MV-4-11 (cell line): Measurements from ENCODE around the gene CLEC2A.
A peak's percentile ranks its signal among the peaks of the same experiment; 100 is the strongest.
"Not testable (repeated sequence)": the region's sequence is repeated elsewhere in the genome, so short reads cannot be mapped to it uniquely, and the experiment has no call there.

Experiments
- DNase-seq: peaks from one replicate; lab custom pipeline; 2025; lab: John Stamatoyannopoulos, UW

The CLEC2A gene

DNA sequence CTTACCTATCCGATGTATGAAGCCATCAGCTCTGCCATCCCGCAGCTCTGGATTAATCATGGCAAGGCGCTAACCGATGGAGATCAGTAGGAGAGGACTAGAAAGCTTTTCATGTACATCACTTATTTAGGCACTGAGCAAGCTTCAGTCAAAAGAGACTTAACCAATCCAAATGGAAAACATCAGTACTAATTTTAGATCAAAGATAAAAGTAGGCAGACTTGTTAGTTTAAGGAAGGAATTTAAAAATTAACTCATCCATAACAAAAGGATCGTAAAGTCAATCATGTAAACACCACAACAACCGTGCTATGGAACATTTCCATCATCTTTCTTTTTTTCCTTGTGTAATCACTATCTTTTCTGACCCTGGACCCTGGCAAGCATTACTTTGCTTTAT, at the start of gene CLEC2A:
TSS of gene CLEC2A (minus strand) at position 101 of the 400 bp plus-strand sequence. CDS start at position 60, 41 bp downstream.
- DNase-seq = no peak

GRCh38 chr12:9980126-9980525, 48.0 kb upstream of the CLEC2A start:
- DNase-seq = peak; percentile 68

DNA sequence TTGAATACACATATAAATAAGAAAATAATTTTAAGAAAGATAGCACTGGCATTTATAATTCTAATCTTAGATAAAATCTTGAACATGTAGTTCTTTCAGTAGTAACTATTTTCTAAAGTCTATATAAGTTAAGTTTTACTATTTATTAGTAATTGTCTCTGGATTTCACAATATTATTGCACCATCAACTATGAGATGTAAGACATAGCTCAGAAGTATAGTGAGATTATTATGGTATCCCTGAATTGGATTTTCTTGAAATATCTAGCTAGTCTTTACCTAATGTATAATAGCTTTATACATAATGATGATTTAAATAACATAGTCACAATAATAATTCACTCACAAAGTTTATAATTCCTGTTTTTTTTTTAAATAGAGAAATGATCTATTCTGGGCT, 45.7 kb upstream of the CLEC2A start:
- DNase-seq = no peak

- not testable (repeated sequence) for DNase-seq
Measured at GRCh38 chr12:9976626-9977025, 44.5 kb upstream of the CLEC2A start.

DNA sequence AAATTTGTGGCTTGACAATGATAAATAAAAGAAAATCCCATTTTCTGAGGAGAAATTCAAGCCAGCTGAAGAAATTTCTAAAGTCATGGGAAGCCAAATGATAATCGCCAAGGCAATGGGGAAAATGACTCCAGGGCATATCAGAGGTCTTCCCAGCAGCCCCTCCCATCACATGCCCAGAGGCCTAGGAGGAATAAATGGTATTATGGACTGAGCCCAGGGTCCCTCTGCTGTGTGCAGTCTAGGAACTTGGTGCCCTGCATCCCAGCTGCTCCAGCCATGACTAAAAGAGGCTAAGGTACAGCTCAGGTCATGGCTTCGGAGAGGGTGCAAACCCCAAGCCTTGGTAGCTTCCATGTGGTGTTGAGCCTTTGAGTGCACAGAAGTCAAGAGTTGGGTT, 43.4 kb upstream of the CLEC2A start:
- DNase-seq = no peak

- DNase-seq = not testable (repeated sequence)
Measured at GRCh38 chr12:9974731-9975130, 42.6 kb upstream of the CLEC2A start.

- no peak for DNase-seq
Measured at GRCh38 chr12:9973949-9974348, 41.8 kb upstream of the CLEC2A start.

DNA sequence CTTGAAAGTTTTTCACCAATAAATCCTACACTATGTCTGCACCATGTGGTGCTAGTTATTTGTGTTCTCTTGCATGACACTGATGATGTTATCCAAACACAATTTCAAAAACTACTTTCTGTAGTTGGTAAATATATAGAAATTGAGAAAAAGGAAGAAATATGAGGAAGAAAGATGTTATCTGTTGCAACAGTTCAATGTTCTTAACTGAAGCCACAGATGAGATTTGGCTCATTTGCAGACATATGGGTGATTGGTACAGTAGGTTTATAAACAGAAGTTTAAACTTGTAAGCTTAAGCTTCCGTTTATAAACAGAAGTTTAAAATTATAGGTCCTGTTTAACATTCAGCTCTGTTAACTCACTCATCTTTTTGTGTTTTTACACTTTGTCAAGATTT, 39.0 kb upstream of the CLEC2A start, which contains the start of gene CLEC12A:
TSS of gene CLEC12A (plus strand) at position 229 of the 400 bp plus-strand sequence. CDS start 188 bp downstream, outside the sequence.
- DNase-seq = peak; percentile 95

GRCh38 chr12:9969673-9970072, 37.5 kb upstream of the CLEC2A start:
- peak; percentile 27 for DNase-seq

GRCh38 chr12:9961901-9962300, 29.7 kb upstream of the CLEC2A start:
- no peak for DNase-seq

DNA sequence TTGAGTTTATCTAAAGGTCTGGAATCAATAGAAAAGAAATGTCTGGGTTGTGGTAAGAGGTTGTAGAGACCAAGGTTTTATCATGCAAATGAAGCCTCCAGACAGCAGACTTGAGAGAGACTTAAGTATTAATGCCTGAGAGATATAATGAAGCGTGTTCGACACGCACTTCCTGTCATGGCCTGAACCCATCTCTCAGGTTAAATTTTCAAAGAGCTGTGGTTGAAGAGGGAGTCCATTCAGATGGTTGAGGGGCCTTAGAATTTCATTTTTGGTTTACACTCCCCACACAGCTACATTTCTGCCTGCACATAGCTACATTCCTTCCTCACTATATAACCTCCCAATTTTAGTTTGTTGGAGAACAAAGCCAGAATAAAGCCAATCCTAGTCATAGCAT, 28.9 kb upstream of the CLEC2A start:
- no peak for DNase-seq

DNA sequence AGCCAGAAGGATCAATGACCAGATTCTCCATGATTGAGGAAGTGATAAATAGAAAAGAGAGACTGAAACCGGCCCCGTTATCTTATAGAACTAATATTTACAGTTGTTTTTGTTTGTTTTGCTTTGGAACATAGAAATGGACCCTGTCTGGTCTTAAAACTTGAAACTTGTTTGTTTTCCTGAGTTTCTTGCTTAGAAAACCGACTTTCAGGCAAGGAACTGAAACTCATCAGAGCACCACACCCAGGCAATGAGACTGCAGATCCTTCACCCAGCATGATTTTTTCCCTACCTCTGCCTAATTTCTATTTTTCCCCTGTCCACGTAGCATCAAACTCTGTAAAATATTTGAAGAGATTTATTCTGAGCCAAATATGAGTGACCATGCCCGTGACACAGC, 28.4 kb upstream of the CLEC2A start:
- peak; percentile 30 for DNase-seq

DNA sequence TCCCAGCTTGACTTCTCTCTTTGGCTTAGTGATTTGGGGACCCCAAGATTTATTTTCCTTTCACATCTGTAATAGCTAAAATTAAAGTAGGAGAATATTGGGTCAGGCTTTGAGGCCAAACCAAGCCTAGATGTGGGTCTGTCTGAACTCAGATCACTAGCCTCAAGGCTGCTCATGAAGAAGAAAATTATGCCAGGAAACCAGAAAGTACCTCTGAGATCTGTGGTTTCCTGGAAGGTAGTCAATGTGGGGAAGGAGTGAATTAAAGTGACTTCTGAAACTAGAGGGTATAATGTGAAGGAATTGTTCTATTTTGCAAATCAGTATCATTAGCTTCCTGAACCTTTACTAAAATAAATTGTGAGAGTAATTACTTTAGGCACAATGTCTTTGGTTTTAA, 25.7 kb upstream of the CLEC2A start:
- no peak for DNase-seq

DNA sequence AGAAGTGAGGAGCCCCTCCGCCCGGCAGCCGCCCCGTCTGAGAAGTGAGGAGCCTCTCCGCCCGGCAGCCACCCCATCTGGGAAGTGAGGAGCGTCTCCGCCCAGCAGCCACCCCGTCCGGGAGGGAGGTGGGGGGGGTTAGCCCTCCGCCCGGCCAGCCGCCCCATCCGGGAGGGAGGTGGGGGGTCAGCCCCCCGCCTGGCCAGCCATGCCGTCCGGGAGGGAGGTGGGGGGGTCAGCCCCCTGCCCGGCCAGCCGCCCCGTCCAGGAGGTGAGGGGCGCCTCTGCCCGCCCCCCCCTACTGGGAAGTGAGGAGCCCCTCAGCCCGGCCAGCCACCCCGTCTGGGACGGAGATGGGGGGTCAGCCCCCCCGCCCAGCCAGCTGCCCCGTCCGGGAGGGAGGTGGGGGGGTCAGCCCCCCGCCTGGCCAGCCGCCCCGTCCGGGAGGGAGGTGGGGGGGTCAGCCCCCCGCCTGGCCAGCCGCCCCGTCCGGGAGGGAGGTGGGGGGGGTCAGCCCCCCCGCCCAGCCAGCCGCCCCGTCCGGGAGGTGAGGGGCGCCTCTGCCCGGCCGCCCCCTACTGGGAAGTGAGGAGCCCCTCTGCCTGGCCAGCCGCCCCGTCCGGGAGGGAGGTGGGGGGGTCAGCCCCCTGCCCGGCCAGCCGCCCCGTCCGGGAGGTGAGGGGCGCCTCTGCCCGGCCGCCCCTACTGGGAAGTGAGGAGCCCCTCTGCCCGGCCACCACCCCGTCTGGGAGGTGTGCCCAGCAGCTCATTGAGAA, 21.0 kb upstream of the CLEC2A start:
- DNase-seq = not testable (repeated sequence)

GRCh38 chr12:9951026-9951675, 19.0 kb upstream of the CLEC2A start:
- DNase-seq = peak; percentile 88

- DNase-seq = peak; percentile 98
Measured at GRCh38 chr12:9948606-9949296, 16.6 kb upstream of the CLEC2A start.

DNA sequence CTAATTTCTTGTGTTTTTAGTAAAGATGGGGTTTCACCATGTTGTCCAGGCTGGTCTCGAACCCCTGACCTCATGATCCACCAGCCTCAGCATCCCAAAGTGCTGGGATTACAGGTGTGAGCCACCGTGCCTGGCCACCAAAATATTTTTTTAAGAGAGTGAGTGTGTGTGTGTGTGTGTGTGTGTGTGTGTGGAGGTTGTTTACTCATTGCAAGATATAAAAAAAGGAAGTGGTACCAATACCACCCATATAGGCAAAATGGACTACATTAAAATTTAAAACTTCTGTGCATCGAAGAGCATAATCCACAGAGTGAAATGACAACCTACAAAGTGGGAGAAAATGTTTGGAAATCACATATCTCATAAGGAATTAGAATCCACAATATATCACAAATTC, 15.5 kb upstream of the CLEC2A start:
- DNase-seq = peak; percentile 39

- DNase-seq = peak; percentile 59
Measured at GRCh38 chr12:9944391-9944790, 12.2 kb upstream of the CLEC2A start.

DNA sequence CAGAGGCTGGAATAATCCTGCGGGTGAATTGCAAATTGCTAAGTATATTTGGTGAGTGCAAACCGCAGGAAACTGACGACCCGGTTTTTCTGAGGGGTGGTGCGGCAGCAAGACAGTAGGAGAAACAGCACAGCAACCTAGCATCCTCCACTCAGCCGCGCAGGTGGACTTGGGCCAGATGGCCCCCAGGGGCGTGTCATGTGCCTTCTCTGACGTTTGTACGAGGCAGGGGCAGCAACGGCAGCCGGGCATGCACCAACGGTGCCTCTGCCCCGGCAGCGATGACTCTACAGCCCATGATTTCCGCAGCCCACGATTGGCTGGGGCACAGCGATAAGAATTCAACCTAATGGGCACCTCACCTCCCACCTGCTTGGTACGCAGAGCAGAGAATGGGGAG, 11.1 kb upstream of the CLEC2A start:
- no peak for DNase-seq

DNA sequence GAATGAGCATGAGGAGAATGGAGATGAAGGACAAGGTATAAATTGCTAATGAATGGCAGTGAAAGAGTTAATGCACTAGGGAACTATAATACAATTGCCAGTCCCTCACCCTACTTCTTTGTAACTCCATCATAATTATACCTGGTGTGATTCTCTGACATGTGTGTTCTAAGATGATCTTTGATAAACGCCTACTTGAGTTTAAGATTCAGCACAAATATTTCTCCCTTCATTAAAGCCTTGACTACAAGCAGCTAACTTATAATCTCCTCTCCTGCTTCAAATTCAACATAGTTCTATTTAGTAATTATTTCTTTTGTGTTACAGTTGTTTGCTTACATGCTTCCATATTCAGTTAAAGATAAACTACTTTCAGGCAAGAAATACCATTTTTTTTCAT, 9.7 kb upstream of the CLEC2A start:
- no peak for DNase-seq

DNA sequence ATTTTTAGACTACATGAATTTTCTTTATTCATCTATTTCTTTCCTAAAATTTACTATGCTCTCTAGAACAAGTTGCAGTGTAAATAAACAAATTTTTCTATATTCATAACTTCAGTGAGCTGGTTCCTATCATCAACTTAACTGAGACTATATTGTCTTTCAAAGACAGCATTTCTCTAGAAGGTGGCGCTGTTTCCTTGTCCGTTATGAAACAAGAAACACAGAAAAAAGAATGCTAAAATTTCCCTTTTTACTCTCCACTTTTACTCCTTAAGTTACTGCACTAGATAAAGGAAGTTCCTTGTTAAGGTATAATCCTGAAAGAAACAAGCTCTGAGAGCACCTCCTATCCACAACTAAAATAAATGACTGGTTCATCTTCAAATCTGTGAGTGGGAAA, 8.2 kb upstream of the CLEC2A start:
- peak; percentile 67 for DNase-seq

GRCh38 chr12:9936591-9936990, 4.4 kb upstream of the CLEC2A start:
- peak; percentile 52 for DNase-seq

GRCh38 chr12:9935026-9935425, 2.9 kb upstream of the CLEC2A start:
- no peak for DNase-seq
